Activated naive CD4-positive, alpha-beta T cell treated with anti-CD3 and anti-CD28 coated beads, Interleukin-2, amount 10 ng/mL, durations not matched to agents 7 days and 5 days (primary cell): Measurements from ENCODE around the gene RGMA.
"Not testable (repeated sequence)": the region's sequence is repeated elsewhere in the genome, so short reads cannot be mapped to it uniquely, and the experiment has no call there.

Source experiments
- CTCF ChIA-PET: fragments of 350-600 bp; sonication (Branson Sonifier 250); formaldehyde crosslinking; loops from one replicate; lab custom pipeline; 2021; ENCODE audit warnings: antibody characterized with exemption; lab: Charles Lee
- DNase-seq: peaks from one replicate; pipeline ENCODE4 v3.0.0-alpha.2; 2020
- H3K27ac Mint-ChIP-seq: one replicate; pipeline ENCODE4 v1.8.0; 2021; ENCODE audit warnings: mild to moderate bottlenecking, moderate library complexity, mixed read lengths
- H3K27me3 Mint-ChIP-seq: one replicate; pipeline ENCODE4 v1.8.0; 2021; ENCODE audit warnings: mild to moderate bottlenecking, mixed read lengths
- H3K36me3 Mint-ChIP-seq: one replicate; pipeline ENCODE4 v1.8.0; 2021; ENCODE audit warnings: mixed read lengths
- H3K4me1 Mint-ChIP-seq: one replicate; pipeline ENCODE4 v1.8.0; 2021; ENCODE audit warnings: mixed read lengths
- H3K4me3 Mint-ChIP-seq: one replicate; pipeline ENCODE4 v1.8.0; 2021; ENCODE audit warnings: mild to moderate bottlenecking, moderate library complexity, mixed read lengths
- H3K9me3 Mint-ChIP-seq: one replicate; pipeline ENCODE4 v1.8.0; 2021; ENCODE audit warnings: mixed read lengths

Gene RGMA

GRCh38 chr15:93044301-93045190 is 44.5 kb downstream of the RGMA start:
- H3K27ac Mint-ChIP-seq = no peak overlapping the region
- peaks cover 18% of the 10 kb centered on the region for H3K4me1 Mint-ChIP-seq
- peaks cover 2% of the 10 kb centered on the region for H3K36me3 Mint-ChIP-seq
- DNase-seq = no peak
- H3K4me3 Mint-ChIP-seq = no peak overlapping the region
- CTCF ChIA-PET = interaction anchor here (0.8 kb wide), 1 partner anchor 14 kb away, joined by 3 read pairs; no protein-coding TSS in a partner anchor
- peaks cover 23% of the 10 kb centered on the region for H3K27me3 Mint-ChIP-seq
- peaks cover 9% of the 10 kb centered on the region for H3K9me3 Mint-ChIP-seq

- Mint-ChIP-seq H3K36me3 (peaks cover 2% of the 10 kb centered on the region), H3K27ac (peak overlapping the region; percentile 12), H3K4me1 (peaks cover 13% of the 10 kb centered on the region), H3K9me3 (peaks cover 9% of the 10 kb centered on the region), H3K4me3 (no peak overlapping the region), H3K27me3 (peaks cover 15% of the 10 kb centered on the region)
- no peak for DNase-seq
- CTCF ChIA-PET = interaction anchor here (0.8 kb wide), 1 partner anchor 13 kb away, joined by 3 read pairs; no protein-coding TSS in a partner anchor
Observed at GRCh38 chr15:93043621-93044300, 45.2 kb downstream of the RGMA start.

GRCh38 chr15:93042691-93043378 is 46.2 kb downstream of the RGMA start:
- Mint-ChIP-seq H3K36me3 (peaks cover 2% of the 10 kb centered on the region), H3K4me3 (no peak overlapping the region), H3K27me3 (peaks cover 11% of the 10 kb centered on the region), H3K9me3 (peaks cover 9% of the 10 kb centered on the region), H3K4me1 (peaks cover 7% of the 10 kb centered on the region), H3K27ac (no peak overlapping the region)
- no peak for DNase-seq
- CTCF ChIA-PET = no interaction called here

GRCh38 chr15:93042211-93042610 is 46.8 kb downstream of the RGMA start:
- H3K36me3 Mint-ChIP-seq = peaks cover 2% of the 10 kb centered on the region
- CTCF ChIA-PET = no interaction called here
- no peak overlapping the region for H3K4me3 Mint-ChIP-seq
- peaks cover 3% of the 10 kb centered on the region for H3K4me1 Mint-ChIP-seq
- H3K27ac Mint-ChIP-seq = no peak overlapping the region
- H3K9me3 Mint-ChIP-seq = peaks cover 9% of the 10 kb centered on the region
- DNase-seq = no peak
- peaks cover 10% of the 10 kb centered on the region for H3K27me3 Mint-ChIP-seq

GRCh38 chr15:93041159-93041547 is 47.9 kb downstream of the RGMA start:
- no peak for DNase-seq
- Mint-ChIP-seq H3K4me3 (no peak overlapping the region), H3K4me1 (no peaks in the 10 kb centered on the region), H3K27me3 (peaks cover 5% of the 10 kb centered on the region), H3K9me3 (peaks cover 5% of the 10 kb centered on the region), H3K27ac (no peak overlapping the region), H3K36me3 (peaks cover 2% of the 10 kb centered on the region)
- CTCF ChIA-PET = interaction anchor here (1.0 kb wide), 1 partner anchor 11 kb away, joined by 5 read pairs; no protein-coding TSS in a partner anchor

- CTCF ChIA-PET = interaction anchor here (1.0 kb wide), 1 partner anchor 10 kb away, joined by 5 read pairs; no protein-coding TSS in a partner anchor
- no peaks in the 10 kb centered on the region for H3K36me3 Mint-ChIP-seq
- peaks cover 5% of the 10 kb centered on the region for H3K27me3 Mint-ChIP-seq
- H3K4me3 Mint-ChIP-seq = no peak overlapping the region
- H3K9me3 Mint-ChIP-seq = no peaks in the 10 kb centered on the region
- no peak overlapping the region for H3K27ac Mint-ChIP-seq
- no peak for DNase-seq
- H3K4me1 Mint-ChIP-seq = peaks cover 2% of the 10 kb centered on the region
Observed at GRCh38 chr15:93040288-93041158, 48.5 kb downstream of the RGMA start.

- H3K9me3 Mint-ChIP-seq, H3K4me3 Mint-ChIP-seq, H3K27ac Mint-ChIP-seq, H3K27me3 Mint-ChIP-seq, DNase-seq, H3K4me1 Mint-ChIP-seq, H3K36me3 Mint-ChIP-seq, CTCF ChIA-PET: not testable (repeated sequence)
Observed at GRCh38 chr15:93039562-93040287, 49.3 kb downstream of the RGMA start.

- H3K4me1 Mint-ChIP-seq = peaks cover 2% of the 10 kb centered on the region
- H3K9me3 Mint-ChIP-seq = no peaks in the 10 kb centered on the region
- H3K36me3 Mint-ChIP-seq = no peaks in the 10 kb centered on the region
- H3K27me3 Mint-ChIP-seq = no peaks in the 10 kb centered on the region
- no peak overlapping the region for H3K27ac Mint-ChIP-seq
- H3K4me3 Mint-ChIP-seq = no peak overlapping the region
- CTCF ChIA-PET = interaction anchor here (0.8 to 4.1 kb wide), 8 partner anchors 8 to 1082 kb away, joined by 3 to 24 read pairs (median 3); no protein-coding TSS in a partner anchor
- no peak for DNase-seq
Observed at GRCh38 chr15:93037820-93038705, 50.9 kb downstream of the RGMA start.

GRCh38 chr15:93036951-93037819 is 51.8 kb downstream of the RGMA start:
- no peaks in the 10 kb centered on the region for H3K36me3 Mint-ChIP-seq
- no peaks in the 10 kb centered on the region for H3K27me3 Mint-ChIP-seq

GRCh38 chr15:93035953-93036810 is 52.8 kb downstream of the RGMA start:
- no peak overlapping the region for H3K4me3 Mint-ChIP-seq
- DNase-seq = peak; percentile 61
- H3K4me1 Mint-ChIP-seq = peaks cover 2% of the 10 kb centered on the region
- H3K36me3 Mint-ChIP-seq = no peaks in the 10 kb centered on the region
- peaks cover 3% of the 10 kb centered on the region for H3K27me3 Mint-ChIP-seq
- no peak overlapping the region for H3K27ac Mint-ChIP-seq
- CTCF ChIA-PET = interaction anchor here (1.0 to 4.1 kb wide), 5 partner anchors 8 to 1084 kb away, joined by 3 to 24 read pairs (median 6); no protein-coding TSS in a partner anchor
- H3K9me3 Mint-ChIP-seq = no peaks in the 10 kb centered on the region

More at GRCh38 chr15:93036951-93037819, 51.8 kb downstream of the RGMA start:
- CTCF ChIA-PET = interaction anchor here (0.8 to 4.1 kb wide), 8 partner anchors 9 to 1082 kb away, joined by 3 to 24 read pairs (median 3); no protein-coding TSS in a partner anchor
- H3K9me3 Mint-ChIP-seq = no peaks in the 10 kb centered on the region
- H3K27ac Mint-ChIP-seq = no peak overlapping the region
- H3K4me1 Mint-ChIP-seq = peaks cover 2% of the 10 kb centered on the region
- DNase-seq = peak; percentile 16
- H3K4me3 Mint-ChIP-seq = no peak overlapping the region
